ENCODE measurements around the gene PKM.

PKM gene

DNA sequence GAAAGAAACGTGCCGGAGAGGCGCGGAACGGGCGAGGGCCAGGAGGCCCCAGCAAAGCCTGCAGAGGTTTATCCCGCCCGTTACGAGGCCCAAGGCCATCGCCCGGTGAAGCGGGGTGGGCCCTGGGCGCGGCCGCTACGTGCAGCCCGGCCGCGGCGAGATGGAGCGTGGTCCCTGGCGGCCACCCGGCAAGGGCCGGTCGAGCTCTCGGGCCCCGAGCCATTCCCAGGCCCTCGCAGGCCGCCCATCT lies 1.1 kb downstream of the PKM start:
- Histone ChIP-seq H2BK12ac (ENCODE audit: low read length) (no peak overlapping the region), H3K27me3 (ENCODE audit: control insufficient read depth in 3 of 3, insufficient read depth in 3 of 3, low read depth in 1 of 3, low read length in 3 of 3) (no peaks in the 10 kb centered on the region), H3K4me3 (ENCODE audit: low read length in 2 of 2) (peak overlapping the region; percentile 99 to 100), H2BK15ac (ENCODE audit: low read length) (no peak overlapping the region), H3K27ac (replicated peaks; ENCODE audit: low read length) (peak overlapping the region; percentile 95), H3K18ac (ENCODE audit: low read length) (peak overlapping the region; percentile 95), H2BK5ac (ENCODE audit: low read length) (peak overlapping the region; percentile 95), H3K9me3 (replicated peaks in 1 of 2; ENCODE audit: control insufficient read depth in 2 of 2, insufficient read depth in 1 of 2, low read depth in 1 of 2, low read length in 2 of 2) (no peaks in the 10 kb centered on the region), H3K79me1 (ENCODE audit: low read depth, low read length) (peaks cover 7% of the 10 kb centered on the region), H2BK120ac (ENCODE audit: low read depth, low read length) (peak overlapping the region; percentile 35), H3K36me3 (replicated peaks in 1 of 2; ENCODE audit: control insufficient read depth in 2 of 2, insufficient read depth in 2 of 2, low read length in 2 of 2) (peaks cover 0 to 36% of the 10 kb centered on the region in 2 donors), H3K14ac (ENCODE audit: low read length) (peak overlapping the region; percentile 91), H3K4ac (ENCODE audit: low read length) (no peak overlapping the region), H3K4me2 (ENCODE audit: insufficient read depth, low read length, poor library complexity, severe bottlenecking) (peak overlapping the region; percentile 62), H4K8ac (ENCODE audit: low read depth, low read length) (no peak overlapping the region), H3K23ac (ENCODE audit: low read depth, low read length, poor library complexity) (peak overlapping the region; percentile 92), H2AK5ac (ENCODE audit: low read depth, low read length) (peak overlapping the region; percentile 67), H3K4me1 (ENCODE audit: control insufficient read depth in 2 of 2, insufficient read depth in 1 of 2, low read depth in 1 of 2, low read length in 2 of 2) (peaks cover 21 to 33% of the 10 kb centered on the region in 2 donors), H3K9ac (ENCODE audit: low read depth, low read length, poor library complexity) (peak overlapping the region; percentile 96), H2AFZ (ENCODE audit: low read length) (peak overlapping the region; percentile 93), H4K91ac (ENCODE audit: low read depth, low read length, poor library complexity) (no peak overlapping the region)
- no peak for DNase-seq (ENCODE audit: low spot score)
- no CpG with 5 or more reads among the region's 29 CpGs for WGBS, 2 donors (ENCODE audit: extremely low coverage in 2 of 2, insufficient read length in 2 of 2, insufficient replicate concordance in 1 of 2)

DNA sequence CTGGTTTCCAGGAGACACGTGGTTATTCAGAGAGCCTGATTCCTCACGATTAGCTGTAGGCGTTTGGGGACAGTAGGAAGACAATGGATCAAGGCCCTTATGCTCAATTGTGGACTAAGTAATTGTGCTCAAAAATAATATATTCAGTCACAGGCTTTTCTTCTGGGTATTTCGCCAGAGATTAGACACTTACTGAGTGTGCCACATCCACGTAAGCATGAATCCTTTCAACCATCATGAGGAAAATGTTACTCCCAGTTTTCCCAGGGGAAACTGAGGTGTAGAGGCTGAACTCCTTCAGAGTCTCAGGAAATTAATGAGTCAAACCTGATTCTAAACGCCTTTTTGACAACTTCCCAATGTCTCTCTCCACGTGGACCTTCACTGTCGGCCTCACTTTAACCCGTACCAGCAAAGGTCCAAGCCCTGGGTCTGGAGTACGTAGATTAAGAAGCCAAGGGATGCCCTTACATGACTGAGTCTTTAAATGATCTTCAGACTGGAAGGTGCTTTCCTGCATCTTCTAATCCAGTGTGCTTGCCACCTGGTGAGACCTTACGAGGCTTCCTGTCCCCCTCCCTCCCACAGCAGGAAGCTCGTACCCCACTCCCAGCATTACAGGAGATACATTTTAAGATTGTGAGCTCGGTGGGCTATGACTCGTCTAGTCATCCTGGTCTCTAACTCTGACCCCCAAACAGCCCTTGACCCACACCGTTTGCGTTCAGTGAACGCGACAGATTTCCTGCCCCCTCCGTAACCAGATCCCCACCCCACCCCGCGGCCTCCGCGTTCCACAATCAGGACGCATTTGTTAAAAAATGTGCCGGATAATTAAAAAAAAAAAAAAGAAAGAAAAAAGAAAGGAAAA lies 1.7 kb downstream of the PKM start:
- H3K27ac ChIP-seq (replicated peaks; ENCODE audit: low read length) = peak overlapping the region; percentile 72
- peak overlapping the region; percentile 62 for H3K4me2 ChIP-seq (ENCODE audit: insufficient read depth, low read length, poor library complexity, severe bottlenecking)
- peaks cover 0 to 40% of the 10 kb centered on the region in 2 donors for H3K36me3 ChIP-seq (replicated peaks in 1 of 2; ENCODE audit: control insufficient read depth in 2 of 2, insufficient read depth in 2 of 2, low read length in 2 of 2)
- peaks cover 9% of the 10 kb centered on the region for H3K79me1 ChIP-seq (ENCODE audit: low read depth, low read length)
- no peak overlapping the region for H2AFZ ChIP-seq (ENCODE audit: low read length)
- H2BK5ac ChIP-seq (ENCODE audit: low read length) = peak overlapping the region; percentile 95
- no peak overlapping the region for H3K18ac ChIP-seq (ENCODE audit: low read length)
- no peak overlapping the region for H3K9ac ChIP-seq (ENCODE audit: low read depth, low read length, poor library complexity)
- H2BK15ac ChIP-seq (ENCODE audit: low read length) = no peak overlapping the region
- H3K14ac ChIP-seq (ENCODE audit: low read length) = no peak overlapping the region
- H3K23ac ChIP-seq (ENCODE audit: low read depth, low read length, poor library complexity) = no peak overlapping the region
- peak overlapping the region; percentile 99 to 100 for H3K4me3 ChIP-seq (ENCODE audit: low read length in 2 of 2)
- no peak overlapping the region for H4K91ac ChIP-seq (ENCODE audit: low read depth, low read length, poor library complexity)
- no peaks in the 10 kb centered on the region for H3K27me3 ChIP-seq (ENCODE audit: control insufficient read depth in 3 of 3, insufficient read depth in 3 of 3, low read depth in 1 of 3, low read length in 3 of 3)
- H2BK12ac ChIP-seq (ENCODE audit: low read length) = no peak overlapping the region
- H3K4me1 ChIP-seq (ENCODE audit: control insufficient read depth in 2 of 2, insufficient read depth in 1 of 2, low read depth in 1 of 2, low read length in 2 of 2) = peaks cover 21 to 33% of the 10 kb centered on the region in 2 donors
- H3K4ac ChIP-seq (ENCODE audit: low read length) = no peak overlapping the region
- peak overlapping the region; percentile 67 for H2AK5ac ChIP-seq (ENCODE audit: low read depth, low read length)
- no peak overlapping the region for H2BK120ac ChIP-seq (ENCODE audit: low read depth, low read length)
- no peak for DNase-seq (ENCODE audit: low spot score)
- WGBS, 2 donors (ENCODE audit: extremely low coverage in 2 of 2, insufficient read length in 2 of 2, insufficient replicate concordance in 1 of 2) = no CpG with 5 or more reads among the region's 25 CpGs
- H4K8ac ChIP-seq (ENCODE audit: low read depth, low read length) = no peak overlapping the region
- H3K9me3 ChIP-seq (replicated peaks in 1 of 2; ENCODE audit: control insufficient read depth in 2 of 2, insufficient read depth in 1 of 2, low read depth in 1 of 2, low read length in 2 of 2) = no peaks in the 10 kb centered on the region

DNA sequence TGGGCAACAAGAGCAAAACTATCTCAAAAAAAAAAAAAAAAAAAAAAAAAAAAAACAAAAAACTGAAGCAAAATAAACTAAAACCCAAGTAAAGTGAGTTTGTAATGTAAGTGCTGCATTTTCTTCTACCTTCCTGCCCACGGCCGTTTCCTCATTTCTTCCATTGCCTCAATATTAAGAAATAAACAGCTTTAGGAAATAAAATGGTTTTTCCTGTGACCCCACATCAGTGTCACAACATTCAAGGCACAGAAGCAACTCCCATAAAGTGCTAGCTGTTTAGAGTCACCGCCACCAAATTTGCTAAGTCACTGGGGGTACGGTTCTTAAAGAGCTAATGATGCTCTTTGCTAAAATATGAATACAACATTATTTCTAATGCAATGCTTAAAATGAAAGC lies 3.3 kb downstream of the PKM start:
- no peak overlapping the region for H3K4me3 ChIP-seq (ENCODE audit: low read length in 2 of 2)
- H4K91ac ChIP-seq (ENCODE audit: low read depth, low read length, poor library complexity) = no peak overlapping the region
- no peak overlapping the region for H2BK120ac ChIP-seq (ENCODE audit: low read depth, low read length)
- no peak overlapping the region for H3K14ac ChIP-seq (ENCODE audit: low read length)
- no peak overlapping the region for H3K18ac ChIP-seq (ENCODE audit: low read length)
- WGBS, 2 donors (ENCODE audit: extremely low coverage in 2 of 2, insufficient read length in 2 of 2, insufficient replicate concordance in 1 of 2) = no CpG with 5 or more reads among the region's 4 CpGs
- no peak overlapping the region for H2BK15ac ChIP-seq (ENCODE audit: low read length)
- H4K8ac ChIP-seq (ENCODE audit: low read depth, low read length) = no peak overlapping the region
- H3K4me2 ChIP-seq (ENCODE audit: insufficient read depth, low read length, poor library complexity, severe bottlenecking) = no peak overlapping the region
- peaks cover 21 to 33% of the 10 kb centered on the region in 2 donors for H3K4me1 ChIP-seq (ENCODE audit: control insufficient read depth in 2 of 2, insufficient read depth in 1 of 2, low read depth in 1 of 2, low read length in 2 of 2)
- H3K23ac ChIP-seq (ENCODE audit: low read depth, low read length, poor library complexity) = no peak overlapping the region
- no peaks in the 10 kb centered on the region for H3K9me3 ChIP-seq (replicated peaks in 1 of 2; ENCODE audit: control insufficient read depth in 2 of 2, insufficient read depth in 1 of 2, low read depth in 1 of 2, low read length in 2 of 2)
- no peak overlapping the region for H3K4ac ChIP-seq (ENCODE audit: low read length)
- no peak overlapping the region for H2AK5ac ChIP-seq (ENCODE audit: low read depth, low read length)
- peaks cover 0 to 56% of the 10 kb centered on the region in 2 donors for H3K36me3 ChIP-seq (replicated peaks in 1 of 2; ENCODE audit: control insufficient read depth in 2 of 2, insufficient read depth in 2 of 2, low read length in 2 of 2)
- no peak overlapping the region for H3K9ac ChIP-seq (ENCODE audit: low read depth, low read length, poor library complexity)
- H3K79me1 ChIP-seq (ENCODE audit: low read depth, low read length) = peaks cover 11% of the 10 kb centered on the region
- DNase-seq (ENCODE audit: low spot score) = no peak
- no peak overlapping the region for H2BK5ac ChIP-seq (ENCODE audit: low read length)
- H2AFZ ChIP-seq (ENCODE audit: low read length) = no peak overlapping the region
- peak overlapping the region; percentile 48 for H3K27ac ChIP-seq (replicated peaks; ENCODE audit: low read length)
- no peaks in the 10 kb centered on the region for H3K27me3 ChIP-seq (ENCODE audit: control insufficient read depth in 3 of 3, insufficient read depth in 3 of 3, low read depth in 1 of 3, low read length in 3 of 3)
- no peak overlapping the region for H2BK12ac ChIP-seq (ENCODE audit: low read length)

DNA sequence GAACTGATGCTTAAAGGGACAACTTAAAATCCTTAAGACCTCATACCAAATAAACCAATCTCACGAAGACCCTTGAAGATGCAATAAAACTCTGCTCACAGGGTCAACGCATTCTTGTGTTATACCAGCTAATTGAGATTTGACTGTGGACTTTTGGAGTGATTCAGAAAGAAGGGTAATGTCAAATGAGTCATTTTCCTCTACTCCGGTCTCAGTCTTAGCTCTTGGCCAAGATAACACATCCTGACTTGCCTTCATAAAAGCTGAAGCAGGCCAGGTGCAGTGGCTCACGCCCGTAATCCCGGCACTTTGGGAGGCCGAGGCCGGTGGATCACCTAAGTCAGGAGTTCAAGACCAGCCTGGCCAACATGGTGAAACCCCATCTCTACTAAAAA lies 3.8 kb downstream of the PKM start:
- no peak for DNase-seq (ENCODE audit: low spot score)

More for the DNA sequence above, 3.8 kb downstream of the PKM start:
- H3K36me3 ChIP-seq (replicated peaks in 1 of 2; ENCODE audit: control insufficient read depth in 2 of 2, insufficient read depth in 2 of 2, low read length in 2 of 2) = peaks cover 0 to 61% of the 10 kb centered on the region in 2 donors
- H2AK5ac ChIP-seq (ENCODE audit: low read depth, low read length) = no peak overlapping the region
- H3K23ac ChIP-seq (ENCODE audit: low read depth, low read length, poor library complexity) = no peak overlapping the region
- whole genome bisulfite sequencing, 2 donors (ENCODE audit: extremely low coverage in 2 of 2, insufficient read length in 2 of 2, insufficient replicate concordance in 1 of 2) = no CpG with 5 or more reads among the region's 8 CpGs
- no peak overlapping the region for H3K4me3 ChIP-seq (ENCODE audit: low read length in 2 of 2)
- H2BK5ac ChIP-seq (ENCODE audit: low read length) = no peak overlapping the region
- H4K91ac ChIP-seq (ENCODE audit: low read depth, low read length, poor library complexity) = no peak overlapping the region
- H2BK12ac ChIP-seq (ENCODE audit: low read length) = no peak overlapping the region
- no peak overlapping the region for H4K8ac ChIP-seq (ENCODE audit: low read depth, low read length)
- peaks cover 21 to 30% of the 10 kb centered on the region in 2 donors for H3K4me1 ChIP-seq (ENCODE audit: control insufficient read depth in 2 of 2, insufficient read depth in 1 of 2, low read depth in 1 of 2, low read length in 2 of 2)
- H2AFZ ChIP-seq (ENCODE audit: low read length) = no peak overlapping the region
- H3K9ac ChIP-seq (ENCODE audit: low read depth, low read length, poor library complexity) = no peak overlapping the region
- H3K14ac ChIP-seq (ENCODE audit: low read length) = no peak overlapping the region
- no peaks in the 10 kb centered on the region for H3K27me3 ChIP-seq (ENCODE audit: control insufficient read depth in 3 of 3, insufficient read depth in 3 of 3, low read depth in 1 of 3, low read length in 3 of 3)
- H3K27ac ChIP-seq (replicated peaks; ENCODE audit: low read length) = no peak overlapping the region
- H3K18ac ChIP-seq (ENCODE audit: low read length) = no peak overlapping the region
- no peak overlapping the region for H2BK120ac ChIP-seq (ENCODE audit: low read depth, low read length)
- H3K79me1 ChIP-seq (ENCODE audit: low read depth, low read length) = peaks cover 11% of the 10 kb centered on the region
- H3K4me2 ChIP-seq (ENCODE audit: insufficient read depth, low read length, poor library complexity, severe bottlenecking) = no peak overlapping the region
- no peak overlapping the region for H2BK15ac ChIP-seq (ENCODE audit: low read length)
- no peaks in the 10 kb centered on the region for H3K9me3 ChIP-seq (replicated peaks in 1 of 2; ENCODE audit: control insufficient read depth in 2 of 2, insufficient read depth in 1 of 2, low read depth in 1 of 2, low read length in 2 of 2)
- no peak overlapping the region for H3K4ac ChIP-seq (ENCODE audit: low read length)

Data from neuronal stem cell (in vitro differentiated cells).